GM21737 (cell line): Measurements from ENCODE around the gene AEBP1.

Experiments used
- ATAC-seq: cut with Tn5 transposase; IDR thresholded peaks from one replicate; pipeline ENCODE4 v1.9.1; 2021; ENCODE audit warnings: mild to moderate bottlenecking, moderate library complexity; ENCODE audit not compliant: unreplicated experiment

AEBP1 gene

GRCh38 chr7:44153948-44154335, 49.8 kb downstream of the AEBP1 start:
- ATAC-seq: no peak

DNA sequence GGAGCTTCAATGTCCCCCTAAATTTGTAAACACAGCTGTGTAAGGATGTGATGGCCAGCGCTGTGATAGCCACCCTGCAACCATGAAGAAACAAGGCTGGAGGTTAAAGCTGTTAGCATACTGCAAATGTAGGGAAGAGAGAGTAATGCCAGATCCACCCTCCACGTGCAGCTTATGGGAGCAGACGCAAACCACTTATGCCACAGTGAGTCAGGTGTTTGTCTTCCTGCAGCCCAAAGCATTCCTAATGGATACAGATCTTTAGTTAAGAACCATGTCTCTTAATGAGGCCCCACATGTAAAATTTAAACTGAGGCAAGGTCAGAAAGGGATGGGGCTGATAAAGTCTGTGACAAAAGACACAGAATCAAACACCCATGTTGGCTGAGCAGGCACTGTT, 50.6 kb downstream of the AEBP1 start:
- ATAC-seq: no peak

DNA sequence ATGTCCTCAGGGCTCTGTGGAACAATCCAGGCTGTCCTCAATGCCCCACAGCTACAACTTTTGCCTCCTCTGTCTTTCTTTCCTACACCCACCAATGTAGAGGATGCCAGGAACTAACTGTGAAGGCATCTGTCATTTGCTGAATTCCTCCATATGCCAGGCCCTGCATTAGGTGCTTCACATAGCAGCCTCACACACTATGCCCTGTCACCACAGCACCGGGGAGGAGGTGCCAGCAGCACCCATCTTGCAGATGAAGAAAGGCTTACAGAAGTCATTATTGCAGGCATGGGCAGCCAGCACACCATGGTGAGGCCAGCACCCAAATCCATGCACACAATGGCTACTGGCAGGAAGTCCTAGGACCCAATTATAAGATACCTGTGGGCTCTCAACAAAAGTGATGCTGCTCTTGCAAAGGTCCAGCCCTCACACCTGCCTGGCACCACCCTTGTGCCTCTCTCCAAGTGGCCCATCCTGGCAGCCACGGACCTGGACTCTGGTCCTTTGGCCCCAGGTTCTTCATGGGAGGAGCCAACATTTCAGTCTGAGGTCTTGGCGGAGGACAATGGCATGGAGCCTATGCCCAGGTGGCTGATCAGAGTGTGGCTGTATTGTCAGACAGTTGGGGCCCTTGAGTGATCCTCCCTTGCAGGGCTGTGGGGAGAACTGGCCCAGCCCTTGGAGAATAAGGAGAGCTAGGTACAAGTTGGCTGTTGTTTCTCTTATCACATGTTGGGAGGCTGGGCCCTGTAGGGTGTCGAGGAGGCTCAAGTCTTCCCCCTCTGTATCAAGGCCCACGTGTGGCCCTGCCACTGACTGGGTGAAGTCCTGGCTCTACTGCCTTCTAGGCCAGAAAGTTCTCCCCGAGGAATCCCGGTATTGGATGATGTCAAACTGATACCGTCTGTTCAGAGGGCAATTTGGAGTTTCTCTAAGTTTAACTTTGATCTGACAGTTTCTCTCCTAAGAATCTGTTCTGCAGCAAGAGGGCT, 51.3 kb downstream of the AEBP1 start:
- no peak for ATAC-seq

- no peak for ATAC-seq
These were observed 52.4 kb downstream of the AEBP1 start for GRCh38 chr7:44156453-44157010.

- ATAC-seq: no peak
These were observed 53.3 kb downstream of the AEBP1 start for GRCh38 chr7:44157116-44158080.

DNA sequence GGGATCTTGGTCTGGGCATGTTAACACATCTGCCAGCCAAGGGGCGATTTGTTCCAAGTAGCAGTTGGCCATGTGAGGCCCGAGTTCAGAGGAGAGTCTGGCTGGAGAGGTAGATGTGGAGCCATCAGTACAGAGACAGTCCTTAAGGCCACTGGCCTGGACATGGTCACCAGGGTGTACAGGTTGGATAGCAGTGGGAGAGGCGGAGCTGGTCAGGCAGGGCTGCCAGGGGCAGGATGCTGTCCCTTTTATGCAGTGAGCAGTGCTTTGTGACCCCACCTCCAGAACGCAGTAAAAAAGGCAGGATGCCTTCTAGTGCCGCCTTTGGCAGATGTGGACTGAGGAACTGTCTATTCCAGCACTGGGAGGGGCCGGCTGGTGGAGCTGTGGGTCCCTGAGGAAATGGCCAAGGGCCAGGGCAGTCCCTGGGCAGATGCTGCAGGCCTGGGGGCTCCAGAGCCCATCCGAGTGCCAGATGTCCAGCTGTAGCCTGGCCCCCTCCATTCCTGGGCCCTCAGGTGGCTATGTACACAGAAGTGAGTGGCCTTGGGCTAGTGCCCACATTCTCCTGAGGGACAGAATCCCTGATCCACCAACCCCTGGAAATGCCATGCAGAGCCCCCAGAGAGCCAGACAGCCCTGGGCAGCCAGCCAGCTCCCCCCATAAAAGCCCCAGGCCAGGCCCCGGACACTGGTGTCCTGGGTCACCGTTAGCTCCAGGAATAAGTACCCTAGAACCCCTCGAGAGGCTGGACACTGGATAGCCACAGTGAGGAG, 54.1 kb downstream of the AEBP1 start:
- ATAC-seq: no peak

DNA sequence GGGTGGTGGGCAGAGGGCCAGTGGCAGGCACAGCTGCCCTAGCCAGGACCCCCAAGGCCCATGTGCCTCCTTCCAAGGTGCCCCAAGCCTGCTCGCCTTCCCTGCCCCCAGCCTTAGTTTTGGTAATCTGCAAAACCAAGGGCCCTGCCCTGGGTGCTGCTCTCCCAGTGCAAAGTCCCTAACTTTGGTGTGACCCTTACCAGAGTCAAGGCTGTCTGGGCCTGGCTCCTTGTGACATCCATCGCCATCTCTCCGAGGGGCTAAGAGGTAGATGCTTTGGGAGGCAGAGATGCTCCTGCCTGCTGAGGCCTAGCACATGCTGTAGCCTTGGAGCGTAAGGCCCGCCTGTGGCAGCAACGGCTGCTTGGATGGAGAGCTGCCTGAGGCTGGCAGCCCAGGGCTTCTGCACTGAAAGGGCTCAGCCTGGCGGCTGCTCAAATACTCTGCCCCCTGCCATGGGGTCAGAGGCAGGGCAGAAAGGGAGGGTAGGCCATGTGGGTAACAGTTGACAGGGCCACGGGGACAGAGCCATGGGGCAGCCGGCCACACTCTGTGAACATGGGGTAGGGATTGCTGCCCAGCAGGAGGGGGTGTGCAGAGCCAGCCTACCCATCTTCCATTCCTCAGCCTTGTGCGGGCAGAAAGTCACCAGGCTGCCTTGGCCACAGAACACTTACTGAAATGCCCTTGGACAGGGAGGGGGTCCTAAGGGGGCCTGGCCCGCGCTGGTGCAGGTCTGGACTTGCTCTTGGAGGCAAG, 54.9 kb downstream of the AEBP1 start:
- no peak for ATAC-seq

GRCh38 chr7:44159824-44160630, 55.9 kb downstream of the AEBP1 start:
- ATAC-seq: no peak

DNA sequence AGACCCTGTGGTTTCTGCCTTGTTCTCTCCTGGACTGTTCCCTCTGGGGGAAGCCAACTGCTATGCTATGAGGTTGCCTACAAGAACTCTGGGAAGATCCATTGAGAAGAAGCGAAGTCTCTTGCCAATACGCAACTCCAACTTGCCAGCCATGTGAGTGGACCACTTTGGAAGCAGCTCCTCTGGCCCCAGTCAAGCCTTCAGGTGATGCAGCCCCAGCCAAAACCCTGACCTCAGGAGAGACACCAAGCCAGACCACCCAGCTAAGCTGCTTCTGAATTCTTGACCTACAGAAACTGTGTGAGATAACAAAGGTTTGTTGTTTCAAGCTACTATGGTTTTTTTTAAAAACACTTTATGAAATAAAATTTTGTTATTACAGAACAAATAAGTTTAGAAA, 57.2 kb downstream of the AEBP1 start:
- ATAC-seq: no peak

GRCh38 chr7:44162179-44162578, 58.0 kb downstream of the AEBP1 start:
- ATAC-seq: no peak

DNA sequence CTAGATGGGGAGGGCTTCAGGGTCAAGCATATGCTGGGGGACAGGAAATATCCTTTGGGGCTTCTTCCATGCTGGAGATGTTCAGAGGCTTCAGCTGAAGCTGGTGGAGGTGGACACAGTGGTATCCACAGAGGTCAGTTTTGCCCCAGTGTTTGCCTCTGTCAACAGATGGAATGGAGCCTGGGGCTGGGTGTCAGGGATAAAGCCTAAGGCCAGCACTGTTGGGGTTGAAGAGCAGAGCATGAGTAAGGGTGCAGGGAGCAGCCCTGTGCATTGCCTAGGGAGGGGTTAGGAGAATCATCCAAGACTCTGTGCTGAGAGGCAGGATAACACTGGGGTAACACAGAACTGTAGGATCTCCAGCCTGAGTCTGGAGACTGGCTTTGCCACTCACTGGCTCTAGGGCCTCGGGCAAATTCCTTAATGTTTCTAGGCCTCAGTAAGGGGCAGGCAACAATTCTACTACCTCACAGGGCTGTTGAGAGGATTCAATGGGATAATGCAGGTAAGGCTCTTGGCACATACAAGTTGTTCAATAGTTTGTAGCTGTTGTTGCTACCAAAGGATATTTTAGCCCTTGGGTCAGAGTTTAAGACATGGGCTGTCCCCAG, 58.7 kb downstream of the AEBP1 start:
- no peak for ATAC-seq

- no peak for ATAC-seq
These were observed 59.4 kb downstream of the AEBP1 start for GRCh38 chr7:44163591-44163990.
